HepG2 (cell line): ENCODE results near the gene EPS8L1. TPM values are rescaled to one million over a fixed set of nuclear protein-coding genes. Genes with fewer than 3 reads are reported as not detected.
A peak's percentile ranks its signal among the peaks of the same experiment; 100 is the strongest.

Source experiments
- ARID3A ChIP-seq: IDR thresholded peaks from 2 replicates; pipeline ENCODE4 v1.6.1; 2012; ENCODE audit warnings: low read depth, low read length, improper control_type of control experiment
- ASH2L ChIP-seq: fragments of 300-600, 200-600 bp; sonication (generic); IDR thresholded peaks from 2 replicates; pipeline ENCODE4 v1.7.0; 2017; ENCODE audit warnings: low read depth, mild to moderate bottlenecking, moderate library complexity, mixed read lengths, low read length; ENCODE audit not compliant: insufficient read length
- FOXP1 ChIP-seq, 2 experiments: fragments of 450-650 bp in 1 of 2; IDR thresholded peaks; 2 replicates each; pipeline ENCODE4 v1.6.1; 2017 to 2018; ENCODE audit warnings: antibody characterized with exemption in 1 of 2
- FUBP1 ChIP-seq: sonication (generic); formaldehyde crosslinking; IDR thresholded peaks from 2 replicates; pipeline ENCODE4 v1.5.1; 2020; ENCODE audit warnings: missing genetic modification reagents, mild to moderate bottlenecking, borderline replicate concordance
- GABPB1 ChIP-seq: IDR thresholded peaks from 2 replicates; pipeline ENCODE4 v1.6.1; 2016; ENCODE audit warnings: mild to moderate bottlenecking, missing genetic modification reagents, moderate library complexity, missing compliant biosample characterization
- NFE2L1 ChIP-seq: sonication (generic); formaldehyde crosslinking; IDR thresholded peaks from 2 replicates; pipeline ENCODE4 v1.4.0; 2020; ENCODE audit warnings: missing genetic modification reagents, mild to moderate bottlenecking, borderline replicate concordance
- NFIB ChIP-seq: sonication (generic); formaldehyde crosslinking; IDR thresholded peaks from 2 replicates; pipeline ENCODE4 v1.9.0; 2021; ENCODE audit warnings: missing genetic modification reagents, mild to moderate bottlenecking, borderline replicate concordance
- PATZ1 ChIP-seq: sonication (generic); formaldehyde crosslinking; IDR thresholded peaks from 2 replicates; pipeline ENCODE4 v1.4.0; 2020; ENCODE audit warnings: missing genetic modification reagents
- RBAK ChIP-seq: sonication (generic); formaldehyde crosslinking; IDR thresholded peaks from 2 replicates; pipeline ENCODE4 v1.5.1; 2020; ENCODE audit warnings: mild to moderate bottlenecking, missing genetic modification reagents
- ZMYM2 ChIP-seq: sonication (generic); formaldehyde crosslinking; IDR thresholded peaks from 2 replicates; pipeline ENCODE4 v1.8.0; 2022; ENCODE audit warnings: mild to moderate bottlenecking, missing genetic modification reagents
- ZNF205 ChIP-seq: IDR thresholded peaks from 2 replicates; pipeline ENCODE4 v1.6.1; 2018; ENCODE audit warnings: missing biosample characterization, missing genetic modification reagents
- ZNF275 ChIP-seq: sonication (generic); formaldehyde crosslinking; IDR thresholded peaks from 2 replicates; pipeline ENCODE4 v1.8.0; 2022; ENCODE audit warnings: missing genetic modification reagents, mild to moderate bottlenecking, inconsistent platforms, borderline replicate concordance
- ZNF557 ChIP-seq: sonication (generic); formaldehyde crosslinking; IDR thresholded peaks from 2 replicates; pipeline ENCODE4 v1.4.0; 2020; ENCODE audit warnings: missing genetic modification reagents
- ZXDC ChIP-seq: sonication (generic); formaldehyde crosslinking; IDR thresholded peaks from 2 replicates; pipeline ENCODE4 v1.5.0; 2020; ENCODE audit warnings: mild to moderate bottlenecking, missing genetic modification reagents
- polyA plus RNA-seq, 8 experiments: library from polyadenylated mRNA; depleted of rRNA in 3 of 8; stranded (reverse) in 7 of 8; unstranded in 1 of 8; fragments of >200 nt; fragmentation: Illumina TruSeq in 4 of 8; extraction: Trizol in 4 of 8; gene quantifications; 2 replicates each; pipeline versions ENCODE4 v1.2.1 to v1.2.3, GENCODE V29; 2011 to 2016; ENCODE audit warnings: low read depth in 4 of 8, missing spikeins in 1 of 8, mixed read lengths in 1 of 8; ENCODE audit not compliant: insufficient read depth in 1 of 8
- total RNA-seq, 5 experiments: library from RNA; depleted of rRNA; stranded (reverse); fragments of >200 nt; fragmentation: Illumina TruSeq; extraction: Trizol; gene quantifications; 2 replicates each; pipeline ENCODE4 v1.2.3, GENCODE V29; 2016; ENCODE audit warnings: low read depth in 1 of 5

EPS8L1 gene
- total and polyA plus RNA-seq, 2 of the 13 experiments (the other 11 are each of a cell fraction or from before 2014, with no cell fraction given): 3.0 to 6.3 TPM

GRCh38 chr19:55080968-55081769 lies 5.5 kb downstream of the EPS8L1 start (continued):
- TF ChIP-seq NFE2L1 (CRISPR knock-in tag) (no peak), ZNF205 (CRISPR knock-in tag) (0 out of 2 replicates have a peak, but pooled peaks have one; percentile 34), ARID3A (no peak), GABPB1 (CRISPR knock-in tag) (peak; percentile 70), ASH2L (no peak), ZXDC (CRISPR knock-in tag) (no peak), FOXP1 (IDR thresholded peaks at IDR 0.05) (no peak), FOXP1 (CRISPR knock-in tag; IDR thresholded peaks at IDR 0.05) (no peak), RBAK (CRISPR knock-in tag) (no peak), FUBP1 (CRISPR knock-in tag) (no peak), NFIB (CRISPR knock-in tag) (no peak), PATZ1 (CRISPR knock-in tag) (no peak), ZMYM2 (CRISPR knock-in tag) (no peak), ZNF557 (CRISPR knock-in tag) (no peak), ZNF275 (CRISPR knock-in tag) (no peak)
